Neuronal stem cell (in vitro differentiated cells): ENCODE data around the gene TOB2.

ENCODE experiments used
- DNase-seq: peaks from one replicate; pipeline ENCODE4 v3.0.0-alpha.2; 2013; ENCODE audit warnings: low spot score
- H2AFZ ChIP-seq: one replicate; pipeline ENCODE4 v1.6.1; 2013; ENCODE audit warnings: mild to moderate bottlenecking, low read length, inconsistent platforms
- H2AK5ac ChIP-seq: 2 replicates; pipeline ENCODE4 v1.6.1; 2013; ENCODE audit warnings: low read depth, mild to moderate bottlenecking, inconsistent platforms, low read length, moderate library complexity, mixed read lengths
- H2BK120ac ChIP-seq: 2 replicates; pipeline ENCODE4 v1.6.1; 2013; ENCODE audit warnings: low read depth, mild to moderate bottlenecking, inconsistent platforms, low read length, moderate library complexity, mixed read lengths
- H2BK12ac ChIP-seq: one replicate; pipeline ENCODE4 v1.6.1; 2013; ENCODE audit warnings: low read length, inconsistent platforms
- H2BK15ac ChIP-seq: 2 replicates; pipeline ENCODE4 v1.6.1; 2013; ENCODE audit warnings: mild to moderate bottlenecking, low read length, inconsistent platforms, mixed read lengths
- H2BK5ac ChIP-seq: one replicate; pipeline ENCODE4 v1.6.1; 2013; ENCODE audit warnings: inconsistent platforms, mild to moderate bottlenecking, low read length, moderate library complexity
- H3K14ac ChIP-seq: one replicate; pipeline ENCODE4 v1.6.1; 2013; ENCODE audit warnings: low read length, inconsistent platforms
- H3K18ac ChIP-seq: 2 replicates; pipeline ENCODE4 v1.6.1; 2013; ENCODE audit warnings: low read length, inconsistent platforms
- H3K23ac ChIP-seq: 2 replicates; pipeline ENCODE4 v1.6.1; 2013; ENCODE audit warnings: low read depth, mild to moderate bottlenecking, mixed read lengths, low read length, inconsistent platforms; ENCODE audit not compliant: poor library complexity
- H3K27ac ChIP-seq: replicated peaks from 3 replicates; pipeline ENCODE4 v1.5.1; 2013; ENCODE audit warnings: low read length, inconsistent platforms
- H3K27me3 ChIP-seq, 3 experiments: 2 replicates each; pipeline ENCODE4 v1.6.1; 2013; ENCODE audit warnings: low read length in 3 of 3, mild to moderate bottlenecking in 2 of 3, inconsistent platforms in 1 of 3, low read depth in 1 of 3, mixed read lengths in 1 of 3, moderate library complexity in 1 of 3; ENCODE audit not compliant: control insufficient read depth in 3 of 3, insufficient read depth in 3 of 3
- H3K36me3 ChIP-seq, 2 donors: replicated peaks in 1 of 2; 2 replicates each; pipeline ENCODE4 v1.6.1; 2013; ENCODE audit warnings: low read length in 2 of 2; ENCODE audit not compliant: control insufficient read depth in 2 of 2, insufficient read depth in 2 of 2
- H3K4ac ChIP-seq: 2 replicates; pipeline ENCODE4 v1.6.1; 2013; ENCODE audit warnings: inconsistent platforms, mild to moderate bottlenecking, low read length, moderate library complexity
- H3K4me1 ChIP-seq, 2 donors: 1 replicate in 1 of 2; 2 replicates in 1 of 2; pipeline ENCODE4 v1.6.1; 2013; ENCODE audit warnings: low read length in 2 of 2, low read depth in 1 of 2; ENCODE audit not compliant: control insufficient read depth in 2 of 2, insufficient read depth in 1 of 2
- H3K4me2 ChIP-seq: one replicate; pipeline ENCODE4 v1.6.1; 2013; ENCODE audit warnings: mild to moderate bottlenecking, low read length, inconsistent platforms; ENCODE audit not compliant: insufficient read depth, poor library complexity, severe bottlenecking
- H3K4me3 ChIP-seq, 2 donors: 2 replicates each; pipeline ENCODE4 v1.5.1; 2013; ENCODE audit warnings: low read length in 2 of 2, mild to moderate bottlenecking in 2 of 2, inconsistent platforms in 1 of 2, moderate library complexity in 1 of 2
- H3K79me1 ChIP-seq: one replicate; pipeline ENCODE4 v1.6.1; 2013; ENCODE audit warnings: low read depth, mild to moderate bottlenecking, inconsistent platforms, low read length, moderate library complexity
- H3K9ac ChIP-seq: one replicate; pipeline ENCODE4 v1.6.1; 2013; ENCODE audit warnings: mild to moderate bottlenecking, low read depth, low read length, inconsistent platforms; ENCODE audit not compliant: poor library complexity
- H3K9me3 ChIP-seq, 2 donors: replicated peaks in 1 of 2; 2 replicates each; pipeline versions ENCODE3 to v1.6.1; 2013; ENCODE audit warnings: low read length in 2 of 2, mild to moderate bottlenecking in 2 of 2, inconsistent platforms in 1 of 2, low read depth in 1 of 2, mixed read lengths in 1 of 2, moderate library complexity in 1 of 2; ENCODE audit not compliant: control insufficient read depth in 2 of 2, insufficient read depth in 1 of 2
- H4K8ac ChIP-seq: one replicate; pipeline ENCODE4 v1.6.1; 2013; ENCODE audit warnings: low read depth, mild to moderate bottlenecking, inconsistent platforms, low read length, moderate library complexity
- H4K91ac ChIP-seq: one replicate; pipeline ENCODE4 v1.6.1; 2013; ENCODE audit warnings: low read length, low read depth, mild to moderate bottlenecking, inconsistent platforms; ENCODE audit not compliant: poor library complexity
- WGBS, 2 donors: extraction: QIAGEN DNeasy Blood & Tissue Kit; methylation state at CpG; one replicate each; pipeline ENCODE4 v1.1.7; 2013; ENCODE audit warnings: missing lambda C conversion rate in 2 of 2, mixed read lengths in 1 of 2; ENCODE audit not compliant: insufficient read length in 2 of 2, insufficient replicate concordance in 1 of 2; ENCODE audit errors: extremely low coverage in 2 of 2; 5-methylcytosine and 5-hydroxymethylcytosine counted together

The TOB2 gene

GRCh38 chr22:41447435-41448188, 1.0 kb upstream of the TOB2 start:
- peak; percentile 75 for DNase-seq
- Histone ChIP-seq H3K4me3 (peak overlapping the region; percentile 85 to 87), H3K27me3 (no peaks in the 10 kb centered on the region), H3K36me3 (peaks cover 6 to 14% of the 10 kb centered on the region in 2 donors), H2BK15ac (peak overlapping the region; percentile 81), H2BK12ac (peak overlapping the region; percentile 92), H3K27ac (peak overlapping the region; percentile 97), H4K8ac (peak overlapping the region; percentile 89), H2AK5ac (peak overlapping the region; percentile 98), H3K79me1 (peaks cover 3% of the 10 kb centered on the region), H3K4ac (peak overlapping the region; percentile 90), H3K18ac (peak overlapping the region; percentile 98), H3K14ac (peak overlapping the region; percentile 86), H3K9ac (peak overlapping the region; percentile 99), H2BK120ac (peak overlapping the region; percentile 97), H2BK5ac (peak overlapping the region; percentile 100), H2AFZ (peak overlapping the region; percentile 71), H3K4me2 (peak overlapping the region; percentile 100), H3K23ac (peak overlapping the region; percentile 100), H3K9me3 (no peaks in the 10 kb centered on the region), H4K91ac (peak overlapping the region; percentile 98), H3K4me1 (peaks cover 5 to 11% of the 10 kb centered on the region in 2 donors)
- no CpG with 5 or more reads among the region's 63 CpGs for WGBS, 2 donors

GRCh38 chr22:41446057-41446501, 522 bp downstream of the TOB2 start:
- no CpG with 5 or more reads among the region's 34 CpGs for WGBS, 2 donors
- Histone ChIP-seq H3K4me3 (peak overlapping the region; percentile 87 to 98), H3K9me3 (no peaks in the 10 kb centered on the region), H2BK12ac (no peak overlapping the region), H3K27ac (no peak overlapping the region), H2BK5ac (peak overlapping the region; percentile 100), H3K4me2 (peak overlapping the region; percentile 72), H2AK5ac (peak overlapping the region; percentile 20), H3K4ac (no peak overlapping the region), H3K14ac (no peak overlapping the region), H3K27me3 (no peaks in the 10 kb centered on the region), H3K79me1 (peaks cover 3% of the 10 kb centered on the region), H3K18ac (peak overlapping the region; percentile 92), H3K23ac (peak overlapping the region; percentile 100), H4K8ac (no peak overlapping the region), H2BK120ac (no peak overlapping the region), H3K36me3 (peaks cover 6 to 27% of the 10 kb centered on the region in 2 donors), H2BK15ac (peak overlapping the region; percentile 66), H3K9ac (peak overlapping the region; percentile 97), H2AFZ (peak overlapping the region; percentile 43), H3K4me1 (peaks cover 5% of the 10 kb centered on the region in 2 donors), H4K91ac (no peak overlapping the region)
- peak; percentile 21 for DNase-seq

- H3K9me3 ChIP-seq: no peaks in the 10 kb centered on the region
- WGBS, 2 donors: no CpG with 5 or more reads among the region's 22 CpGs
- H3K36me3 ChIP-seq: peaks cover 6 to 34% of the 10 kb centered on the region in 2 donors
- H3K4me1 ChIP-seq: peaks cover 5% of the 10 kb centered on the region in 2 donors
- H3K27me3 ChIP-seq: no peaks in the 10 kb centered on the region
- no peak overlapping the region for H2BK12ac ChIP-seq
- no peak overlapping the region for H3K4ac ChIP-seq
- H3K4me3 ChIP-seq: peak overlapping the region; percentile 87 to 98
- H3K27ac ChIP-seq: peak overlapping the region; percentile 85
- H2BK5ac ChIP-seq: peak overlapping the region; percentile 80
- H2BK120ac ChIP-seq: no peak overlapping the region
- DNase-seq: peak; percentile 71
- no peak overlapping the region for H2BK15ac ChIP-seq
- peak overlapping the region; percentile 72 for H3K4me2 ChIP-seq
- peak overlapping the region; percentile 78 for H3K18ac ChIP-seq
- H3K79me1 ChIP-seq: peaks cover 3% of the 10 kb centered on the region
- no peak overlapping the region for H4K8ac ChIP-seq
- no peak overlapping the region for H4K91ac ChIP-seq
- no peak overlapping the region for H3K14ac ChIP-seq
- peak overlapping the region; percentile 89 for H3K9ac ChIP-seq
- no peak overlapping the region for H2AFZ ChIP-seq
- peak overlapping the region; percentile 20 for H2AK5ac ChIP-seq
- no peak overlapping the region for H3K23ac ChIP-seq
Measured at GRCh38 chr22:41445129-41446056, 1.2 kb downstream of the TOB2 start.
